Ammon's horn (tissue), 1 donor: ENCODE measurements around the gene NOTCH2NLA.
"Not testable (repeated sequence)": the region's sequence is repeated elsewhere in the genome, so short reads cannot be mapped to it uniquely, and the experiment has no call there.

Source experiments
- DNase-seq: peaks from one replicate; pipeline ENCODE4 v3.0.0-alpha.2; 2016; ENCODE audit warnings: low spot score

Gene NOTCH2NLA

DNA sequence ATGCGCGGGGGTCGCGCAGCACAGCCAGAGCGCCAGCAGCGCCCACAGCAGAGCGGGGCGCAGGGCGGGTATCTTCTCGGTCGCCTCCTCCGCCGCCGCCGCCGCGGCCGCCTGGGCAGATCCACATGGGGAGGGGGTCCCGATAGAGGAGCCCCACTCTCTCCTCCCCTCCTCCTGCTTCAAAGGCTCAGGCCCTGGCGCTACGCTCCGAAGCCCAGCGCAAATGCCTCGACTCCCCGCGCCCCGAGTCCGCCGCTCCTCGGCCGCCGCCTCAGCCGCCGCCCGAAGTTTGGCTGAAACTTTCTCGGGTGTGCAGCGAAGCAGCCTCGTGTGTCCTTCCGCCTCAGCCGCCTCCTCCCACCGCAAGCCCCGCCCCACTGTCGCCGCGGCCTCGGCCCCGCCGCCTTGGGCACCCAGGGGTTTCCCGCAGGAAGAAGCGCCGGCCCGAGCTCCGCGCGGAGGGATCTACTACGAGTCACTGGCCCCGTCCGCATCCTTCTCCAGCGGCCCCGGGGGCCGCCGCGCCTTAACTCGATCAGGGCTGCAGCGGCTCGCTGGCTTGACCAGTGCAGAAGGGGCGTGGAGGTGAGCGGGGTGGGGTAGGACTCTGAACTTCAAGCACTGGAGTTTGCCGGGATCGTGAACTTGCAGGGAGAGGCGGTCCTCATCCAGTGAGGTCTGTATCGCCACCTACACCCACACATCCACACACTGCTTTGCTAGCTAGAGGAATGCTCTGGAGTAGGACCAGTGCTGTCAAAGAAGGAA, at the start of gene NOTCH2NLA:
TSS of gene NOTCH2NLA (minus strand) at position 312 of the 768 bp plus-strand sequence. CDS start 39,684 bp downstream, outside the sequence.
- DNase-seq = peak; percentile 1

DNA sequence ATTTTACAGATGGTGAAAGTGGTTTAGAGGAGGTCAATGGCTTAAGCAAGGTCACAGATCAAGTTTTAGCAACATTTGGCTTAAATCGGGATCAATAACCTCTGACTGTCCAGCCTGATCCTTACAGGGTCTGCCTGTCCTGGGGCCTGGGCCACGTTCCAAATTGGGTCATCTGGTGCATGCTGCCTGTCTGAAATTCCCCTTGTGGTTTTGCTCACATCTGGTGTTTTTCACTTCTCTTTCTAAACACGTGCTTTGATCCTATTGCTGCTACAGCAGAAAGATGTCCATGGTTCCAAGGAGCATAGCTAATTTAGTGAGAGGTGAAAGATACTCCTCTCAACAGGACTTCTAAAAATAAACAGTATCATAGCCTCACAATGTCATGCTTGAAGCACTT, 49.5 kb upstream of the NOTCH2NLA start:
- not testable (repeated sequence) for DNase-seq

DNA sequence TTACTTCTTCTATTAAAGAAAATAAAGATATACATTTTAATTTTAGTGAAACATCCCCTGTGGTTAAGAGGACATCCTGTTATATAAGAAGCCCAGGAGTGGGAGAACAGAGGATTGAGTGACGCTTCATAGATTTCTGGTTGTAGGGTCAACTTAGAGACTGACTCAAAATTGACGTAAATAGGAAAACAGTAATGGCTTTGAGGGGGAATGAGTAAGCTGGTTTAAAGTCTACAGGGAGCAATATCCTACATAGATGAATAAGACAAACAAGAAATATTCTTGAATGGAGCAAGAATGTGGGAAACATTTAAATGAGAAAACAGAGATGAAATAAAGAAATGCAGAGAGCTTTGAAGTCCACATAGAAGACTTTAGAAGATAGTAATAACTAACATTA, 48.3 kb upstream of the NOTCH2NLA start:
- not testable (repeated sequence) for DNase-seq

DNA sequence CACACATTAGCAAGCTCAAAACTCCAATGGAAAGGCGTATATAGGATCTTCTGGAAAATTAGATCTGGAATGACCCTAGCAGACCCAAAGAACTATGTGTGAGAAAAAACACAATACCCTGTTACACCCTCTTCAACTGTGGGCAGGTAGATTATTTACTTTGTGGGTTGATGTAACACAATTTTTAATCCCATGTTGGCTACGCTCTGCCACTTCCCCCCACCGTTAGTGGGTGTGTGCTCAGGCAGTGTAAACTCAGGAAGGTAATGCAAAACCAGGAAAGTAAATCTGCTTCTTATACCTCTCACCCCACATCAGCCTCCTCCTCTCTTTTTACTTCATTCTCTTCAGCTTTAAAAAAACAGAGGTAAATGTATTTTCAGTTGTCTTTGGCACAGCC, 45.3 kb upstream of the NOTCH2NLA start:
- DNase-seq = not testable (repeated sequence)

DNA sequence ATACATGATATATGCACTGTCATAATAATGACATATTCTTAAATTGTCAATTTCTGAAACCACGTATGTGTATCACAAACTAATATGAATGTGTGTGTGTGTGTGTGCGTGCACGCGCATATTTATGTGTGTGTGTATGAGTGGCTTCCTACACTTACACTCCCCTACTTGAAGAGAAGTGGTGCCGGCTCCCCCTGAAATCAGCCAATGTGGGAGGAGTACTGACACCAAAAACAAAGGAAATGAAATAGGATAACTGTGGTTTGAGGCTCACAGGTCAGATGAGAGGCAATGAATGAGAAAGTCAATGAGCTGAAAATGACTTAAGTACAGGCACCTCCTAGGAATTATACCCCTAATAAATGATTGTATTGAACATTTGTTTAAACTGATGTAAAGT, 44.4 kb upstream of the NOTCH2NLA start:
- not testable (repeated sequence) for DNase-seq

DNA sequence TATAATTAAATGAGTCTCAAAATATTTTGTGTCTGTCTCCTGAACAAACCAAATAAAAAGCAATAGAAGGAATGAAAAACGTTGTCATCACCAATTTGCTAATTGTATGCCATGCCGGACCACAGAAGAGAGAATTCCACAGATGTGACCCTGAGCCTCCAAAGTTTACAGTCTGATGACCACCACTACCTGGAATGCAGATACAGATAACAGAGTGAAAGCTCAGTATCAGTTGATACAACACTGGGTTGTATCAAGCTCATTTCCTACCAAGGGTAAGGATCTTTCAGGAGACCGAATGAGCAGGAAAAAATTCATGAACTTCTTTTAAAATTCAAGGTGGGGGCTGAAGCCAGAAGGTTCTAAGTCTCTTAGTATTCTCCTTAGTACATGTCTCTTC, 43.9 kb upstream of the NOTCH2NLA start:
- DNase-seq = not testable (repeated sequence)

DNA sequence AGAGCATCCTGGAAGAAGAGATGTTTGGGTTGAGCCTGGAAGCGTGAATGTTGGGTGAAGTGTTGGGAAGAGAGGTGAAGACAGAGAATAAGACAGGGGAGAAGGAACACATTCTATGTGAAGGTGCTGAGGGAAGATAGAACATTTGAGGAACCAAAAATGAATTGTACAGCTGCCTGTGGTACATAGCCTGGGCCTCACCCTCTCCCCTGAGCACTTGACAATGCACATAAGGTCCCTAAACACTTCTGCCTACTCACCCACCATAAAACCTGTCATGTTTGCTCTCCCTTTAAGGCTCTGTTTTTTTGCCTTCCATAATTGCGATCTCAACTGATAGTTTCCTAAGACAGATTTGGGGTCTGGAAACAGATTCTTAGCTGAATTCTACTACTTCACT, 43.2 kb upstream of the NOTCH2NLA start:
- not testable (repeated sequence) for DNase-seq

DNA sequence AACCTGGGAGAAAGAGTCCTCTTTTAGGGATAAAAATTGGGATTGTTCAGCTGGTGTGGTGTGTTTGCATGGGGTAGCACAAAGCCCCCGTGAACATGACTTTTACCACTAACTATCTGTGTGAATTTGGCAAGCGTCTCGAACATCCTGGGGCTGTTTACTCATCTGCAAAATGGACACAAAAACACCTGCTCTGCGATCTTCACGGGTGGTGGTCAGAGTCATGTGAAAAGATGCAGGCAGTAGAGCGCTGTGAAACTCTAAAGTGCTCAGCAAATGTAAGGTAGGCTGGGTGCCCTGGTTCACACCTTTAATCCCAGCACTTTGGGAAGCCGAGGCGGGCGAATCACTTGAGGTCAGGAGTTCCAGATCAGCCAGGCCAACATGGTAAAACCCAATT, 41.3 kb upstream of the NOTCH2NLA start:
- DNase-seq = not testable (repeated sequence)

DNA sequence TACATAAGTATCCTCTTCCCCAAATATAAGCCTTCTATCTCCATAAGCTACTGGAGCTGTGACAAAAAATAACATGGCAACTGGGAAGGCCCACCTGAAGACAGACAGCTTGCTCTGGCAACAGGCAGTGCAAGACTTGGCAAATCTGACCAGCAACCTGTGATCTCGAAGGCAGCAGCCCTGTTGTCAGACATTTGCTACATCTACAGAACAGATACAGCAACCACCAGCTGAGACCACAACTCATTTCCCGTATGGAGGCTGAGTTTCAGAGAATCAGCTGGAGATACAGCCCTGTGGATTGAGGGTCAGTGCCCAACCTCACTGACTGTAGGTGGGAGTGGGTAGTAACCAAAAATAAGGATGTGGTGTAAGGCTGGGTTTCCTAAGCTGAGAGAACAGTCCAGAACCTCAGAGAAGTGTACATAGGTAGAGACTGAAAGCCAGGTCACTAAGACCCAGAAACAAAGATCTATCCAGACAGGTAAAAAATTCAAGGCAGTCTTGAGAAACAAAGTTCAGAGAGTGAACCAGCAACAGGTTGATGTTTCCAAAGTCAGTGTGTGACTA, 37.4 kb upstream of the NOTCH2NLA start:
- not testable (repeated sequence) for DNase-seq

DNA sequence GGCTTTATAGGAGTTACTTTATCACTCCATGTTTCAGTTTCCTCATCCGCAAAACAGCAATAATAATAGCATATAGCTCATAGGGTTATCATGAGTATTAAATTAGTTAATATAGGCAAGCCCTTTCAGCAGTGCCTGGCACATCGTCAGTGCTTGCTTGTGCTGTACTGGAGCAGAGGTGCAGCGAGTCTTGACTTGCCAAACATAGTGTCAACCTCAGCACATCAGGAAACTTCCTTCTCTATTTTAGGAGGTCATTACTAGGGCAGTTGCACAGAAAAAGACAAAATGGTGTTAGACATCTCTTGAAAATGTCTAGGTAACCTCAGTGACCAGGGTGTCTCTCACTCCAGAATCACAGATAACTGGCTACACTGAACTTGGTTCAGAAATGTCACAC, 35.9 kb upstream of the NOTCH2NLA start:
- not testable (repeated sequence) for DNase-seq

DNA sequence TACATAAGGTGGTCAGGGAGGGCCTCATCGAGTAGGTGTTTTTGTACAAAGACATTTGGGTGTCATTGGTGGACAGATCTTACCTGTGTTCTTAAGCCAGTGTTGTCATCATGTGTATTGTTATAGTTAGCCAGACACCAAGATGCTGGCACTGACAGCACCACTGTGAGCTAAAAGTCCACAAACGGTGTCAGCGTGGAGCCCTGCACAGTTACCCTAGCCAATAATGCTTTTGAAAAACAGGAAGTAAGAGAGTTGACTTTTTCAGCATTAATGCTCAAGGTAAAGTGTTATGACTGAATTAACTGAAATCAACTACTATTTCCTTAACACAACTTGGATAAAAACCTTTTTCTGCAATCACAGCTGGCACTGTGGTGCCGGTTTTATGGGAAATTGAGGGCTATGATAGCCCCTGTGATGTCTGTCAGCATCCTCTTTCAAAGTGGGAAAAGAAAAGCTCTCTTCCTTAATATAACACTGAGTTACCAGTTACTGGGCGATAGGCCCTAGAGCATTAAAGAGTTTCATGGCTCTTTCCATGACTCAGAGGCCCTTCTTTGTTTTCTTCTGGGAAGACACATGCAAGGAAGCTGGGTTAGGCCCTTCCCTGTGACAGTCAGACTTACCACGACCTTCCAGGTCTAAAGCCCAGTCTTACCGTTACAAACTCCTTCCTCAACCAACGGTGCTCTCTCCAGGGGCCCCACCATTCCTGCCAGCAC, 31.3 kb upstream of the NOTCH2NLA start:
- DNase-seq = not testable (repeated sequence)

DNA sequence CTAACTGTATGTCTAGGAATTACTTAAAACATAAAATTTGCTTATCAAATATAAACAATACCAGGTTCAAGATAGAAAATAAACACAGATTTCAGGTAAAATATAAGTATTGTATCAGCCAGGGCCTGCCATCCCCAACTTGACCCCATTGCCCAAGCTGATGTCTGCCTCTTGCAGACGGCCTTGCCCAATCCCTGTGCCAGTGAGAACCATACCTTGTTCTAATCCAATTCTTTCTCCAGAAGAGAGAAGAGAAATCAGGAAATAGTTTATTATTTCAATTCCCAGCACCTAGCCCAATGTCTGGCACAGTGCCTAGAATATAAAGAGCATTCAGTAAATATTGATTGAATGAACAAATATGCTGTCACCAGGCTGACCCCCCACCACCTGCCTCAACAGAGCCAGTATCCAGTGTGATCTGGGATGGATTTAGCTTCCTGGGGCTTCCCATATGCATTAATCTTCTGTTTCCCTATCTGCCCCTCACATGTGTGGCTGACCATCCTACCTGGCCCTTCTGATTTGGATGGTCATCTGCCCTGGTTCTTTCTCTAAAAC, 29.3 kb upstream of the NOTCH2NLA start:
- not testable (repeated sequence) for DNase-seq

DNA sequence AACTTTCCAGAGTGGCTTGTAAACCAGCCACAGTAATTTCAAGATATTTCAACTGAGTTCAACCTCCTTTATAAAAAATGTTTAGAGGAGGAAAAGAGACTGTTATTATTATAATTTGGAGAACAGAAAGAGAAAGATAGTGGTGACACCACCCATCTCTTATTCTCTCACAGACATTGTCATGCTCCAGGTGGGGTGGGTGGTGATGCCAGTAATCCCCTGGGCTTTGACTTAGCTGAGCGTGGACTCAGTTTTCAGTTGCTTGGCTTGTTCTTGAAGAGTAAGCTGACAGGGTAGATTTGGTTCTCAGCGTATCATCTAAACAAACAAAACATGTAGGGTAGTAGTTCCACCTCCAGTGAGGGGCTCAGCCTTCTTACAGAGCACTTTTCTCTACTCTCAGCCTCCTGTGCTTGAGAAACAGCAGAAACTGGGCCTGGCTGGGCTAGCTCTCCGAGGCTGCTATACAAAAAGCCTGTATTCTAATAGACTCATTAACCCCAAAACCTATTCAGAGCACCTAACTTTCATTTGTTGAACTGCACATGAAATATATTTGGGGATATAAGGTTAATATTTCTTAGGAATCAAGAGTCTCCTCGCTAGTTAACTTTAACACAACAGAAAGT, 25.9 kb upstream of the NOTCH2NLA start:
- DNase-seq = not testable (repeated sequence)

DNA sequence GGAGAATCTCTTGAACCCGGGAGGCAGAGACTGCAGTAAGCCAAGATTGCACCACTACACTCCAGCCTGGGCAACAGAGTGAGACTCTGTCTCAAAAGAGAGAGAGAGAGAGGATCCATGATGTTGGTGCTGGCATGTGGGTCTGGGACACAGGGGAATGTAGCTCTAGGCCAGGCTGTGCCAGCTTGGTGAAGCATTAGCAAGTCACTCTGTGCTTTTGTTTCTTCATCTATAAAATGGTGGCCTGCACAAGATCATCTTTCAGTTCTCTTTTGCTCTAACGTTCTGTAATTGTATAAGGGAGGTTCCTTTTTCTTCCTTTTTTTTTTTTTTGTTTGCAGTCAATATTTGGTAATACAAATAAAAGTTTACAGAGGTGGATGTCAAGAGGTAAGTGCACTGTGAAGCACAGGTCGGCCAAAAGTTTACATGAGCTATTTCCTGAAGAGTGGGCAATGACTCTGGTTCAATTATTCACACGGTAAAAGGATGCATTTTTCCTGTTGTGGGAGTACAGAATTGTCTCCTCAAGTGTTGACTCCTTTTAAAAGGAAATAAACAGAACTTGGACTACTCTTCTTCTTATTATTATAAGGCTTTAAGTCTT, 24.5 kb upstream of the NOTCH2NLA start:
- DNase-seq = not testable (repeated sequence)

DNA sequence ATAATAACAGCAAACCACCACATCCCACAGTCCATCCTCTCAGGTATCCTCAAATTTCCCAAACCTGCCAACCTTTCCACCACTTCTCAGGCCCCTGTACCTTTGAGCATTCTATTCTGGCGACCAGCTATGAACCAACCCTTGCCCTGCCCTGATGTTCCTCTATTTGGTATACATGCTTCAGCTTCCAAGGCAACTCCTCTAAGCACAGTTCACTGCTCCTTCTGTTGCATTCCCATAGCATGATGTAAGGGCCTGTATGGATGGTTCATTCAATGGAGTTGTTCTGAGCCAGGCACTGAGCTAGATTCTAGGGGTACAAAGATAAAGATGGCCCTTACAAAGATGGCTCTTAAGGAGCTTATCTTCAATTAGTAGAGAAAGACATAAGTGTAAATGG, 22.7 kb upstream of the NOTCH2NLA start:
- DNase-seq = not testable (repeated sequence)

DNA sequence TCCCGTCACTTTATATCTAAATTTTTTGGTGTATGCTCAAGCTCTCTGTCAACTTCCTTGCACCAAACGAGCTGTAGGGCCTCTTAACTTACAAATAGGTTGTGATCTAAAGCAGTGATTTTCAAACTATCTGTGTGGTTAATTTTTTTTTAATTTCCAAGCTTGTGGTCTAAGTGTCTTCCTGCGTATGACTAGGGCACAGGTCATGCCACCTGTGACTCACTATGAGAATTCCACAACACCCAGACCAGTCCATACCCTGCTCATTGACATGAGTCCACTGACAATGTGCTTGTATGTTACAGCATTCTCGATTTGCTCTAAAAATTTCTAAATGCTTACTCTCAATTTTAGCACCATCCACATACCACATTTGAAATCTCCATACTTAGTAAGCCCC, 19.8 kb upstream of the NOTCH2NLA start:
- DNase-seq = not testable (repeated sequence)

DNA sequence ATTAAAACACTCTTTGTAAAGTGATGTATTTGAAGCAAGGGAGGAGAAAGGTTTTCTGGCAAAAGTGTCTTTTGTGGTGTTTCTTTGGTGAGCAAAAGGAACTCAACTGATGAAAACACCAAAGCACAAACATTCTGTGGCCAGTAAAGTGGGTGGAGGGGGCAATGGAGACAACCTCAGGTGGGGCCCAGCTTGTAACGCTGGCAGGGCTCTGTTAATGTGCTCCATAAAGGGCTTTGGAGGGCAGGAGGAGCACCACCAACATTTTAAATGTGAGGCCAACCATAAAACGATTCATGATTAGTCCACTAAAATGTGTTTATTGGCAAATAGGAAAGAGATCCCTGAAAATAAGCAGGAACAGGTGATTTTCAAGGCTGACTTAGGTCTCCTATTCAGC, 7.8 kb upstream of the NOTCH2NLA start:
- DNase-seq = not testable (repeated sequence)

DNA sequence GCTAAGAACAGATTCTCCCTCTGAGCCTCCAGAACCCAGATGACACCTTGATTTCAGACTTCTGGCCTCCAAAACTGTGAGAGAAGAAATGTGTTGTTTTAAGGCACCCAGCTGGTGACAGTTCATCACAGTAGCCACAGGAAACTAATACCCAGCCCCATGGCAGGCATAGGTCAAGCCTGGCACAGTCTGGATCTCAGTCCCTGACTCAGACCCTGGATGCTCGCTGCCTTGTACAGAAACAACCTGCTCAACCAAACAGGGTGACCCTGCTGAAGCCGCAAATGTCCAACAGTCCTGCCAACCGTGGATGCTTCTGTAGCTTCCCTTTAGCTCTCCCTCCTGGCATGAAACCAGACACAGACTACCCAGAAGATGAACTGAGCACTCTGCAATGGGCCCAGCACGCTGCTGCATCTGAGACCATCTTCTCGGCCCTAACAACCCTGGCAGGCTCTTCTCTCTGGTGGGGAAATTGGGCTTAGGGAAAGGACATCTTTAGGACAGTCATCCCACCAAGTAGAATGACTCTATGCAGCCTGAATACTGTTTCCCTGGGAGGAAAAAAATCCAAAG, 7.3 kb upstream of the NOTCH2NLA start:
- DNase-seq = not testable (repeated sequence)

DNA sequence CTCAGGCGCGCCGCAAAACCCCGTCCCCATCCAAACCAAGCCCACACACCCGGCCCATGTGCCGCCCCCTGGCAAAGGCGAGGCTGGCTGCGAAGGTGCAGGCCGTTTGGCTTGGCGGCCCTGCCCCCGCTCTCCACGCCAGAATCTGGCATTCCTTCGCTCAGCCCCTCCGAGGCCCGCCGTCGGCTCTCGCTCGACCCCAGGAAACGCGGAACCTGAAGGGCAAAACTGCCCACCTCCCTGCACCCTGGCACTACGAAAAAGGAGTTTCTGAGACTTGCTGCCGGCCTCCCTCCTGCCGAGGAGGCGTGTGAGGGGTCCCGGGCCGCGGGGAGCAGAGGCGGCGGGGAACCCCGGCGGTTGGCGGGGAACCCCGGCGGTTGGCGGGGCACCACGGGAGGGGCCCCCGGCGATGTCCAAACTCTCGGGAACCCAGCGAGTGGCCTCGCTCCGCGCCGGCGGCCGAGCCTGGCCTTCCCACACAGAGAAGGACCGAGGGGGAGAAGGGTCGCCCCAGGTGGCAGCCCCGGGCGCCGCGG, 608 bp downstream of the NOTCH2NLA start:
- DNase-seq = not testable (repeated sequence)

DNA sequence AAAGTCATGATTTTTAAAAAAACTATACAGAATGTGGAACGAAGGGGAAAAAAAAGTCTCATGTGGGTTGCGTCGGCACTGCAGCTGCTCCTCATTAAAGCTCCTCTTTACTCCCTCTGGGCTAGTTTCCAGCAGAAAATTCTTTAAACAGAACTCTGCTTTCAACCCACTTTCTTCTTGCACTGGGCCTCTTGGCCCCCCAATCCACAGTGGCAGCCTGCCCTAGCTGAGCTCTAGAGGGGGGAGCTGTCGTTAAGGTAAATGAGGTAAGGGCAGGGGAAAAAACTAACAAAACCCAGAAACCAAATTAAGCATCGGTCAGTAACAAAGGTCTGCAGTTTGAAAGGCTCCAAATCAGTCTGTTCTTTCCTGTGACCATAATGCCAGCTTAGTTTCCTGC, 54.3 kb downstream of the NOTCH2NLA start:
- DNase-seq = not testable (repeated sequence)

DNA sequence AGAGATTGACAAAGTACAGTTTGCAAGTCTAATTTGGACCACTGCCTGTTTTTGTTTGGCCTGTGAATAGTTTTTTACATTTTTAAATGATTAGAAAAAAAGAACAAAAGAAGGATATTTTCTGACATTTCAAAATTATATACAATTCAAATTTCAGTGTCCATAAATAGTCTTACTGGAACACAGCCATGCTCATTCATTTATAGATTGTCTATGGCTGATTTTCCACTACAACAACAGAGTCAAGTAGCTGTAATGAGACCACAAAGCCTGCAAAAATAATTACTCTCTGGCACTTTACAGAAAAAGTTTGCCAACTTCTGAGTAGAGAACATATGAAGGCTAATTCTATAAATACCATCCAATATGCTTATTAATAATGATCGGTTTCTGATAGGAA, 61.1 kb downstream of the NOTCH2NLA start:
- not testable (repeated sequence) for DNase-seq
